A673 (cell line): ENCODE data around the gene CPNE8. TPM values are rescaled to one million over a fixed set of nuclear protein-coding genes. Genes with fewer than 3 reads are reported as not detected.

Source experiments
- BruUV-seq: library from RNA; stranded (reverse); fragments of 400-500 nt; replicated peaks from 2 replicates; lab custom pipeline; 2021; lab: Mats Ljungman, UMichigan
- CTCF ChIA-PET: fragments of 300-600 bp; sonication (Branson Sonifier 250); formaldehyde crosslinking; loops from one replicate; lab custom pipeline; 2022; ENCODE audit warnings: antibody characterized with exemption; lab: Charles Lee
- POLR2A ChIA-PET: fragments of 300-600 bp; sonication (Branson Sonifier 250); formaldehyde crosslinking; loops from one replicate; lab custom pipeline; 2022; ENCODE audit warnings: antibody characterized with exemption; ENCODE audit not compliant: low non-redundant PET; lab: Charles Lee
- DNase-seq: peaks from one replicate; pipeline ENCODE4 v3.0.0-alpha.2; 2015; ENCODE audit warnings: low spot score
- H3K27ac ChIP-seq: fragments of 200-600 bp; sonication (generic); 2 replicates; pipeline ENCODE4 v1.5.1; 2016; ENCODE audit warnings: mixed run types, low read depth, mild to moderate bottlenecking, mixed read lengths, antibody characterized with exemption, low read length; ENCODE audit not compliant: poor library complexity, severe bottlenecking
- H3K27me3 ChIP-seq: fragments of 200-600 bp; sonication (generic); replicated peaks from 2 replicates; pipeline ENCODE4 v1.6.1; 2017; ENCODE audit warnings: mixed run types, low read depth, mild to moderate bottlenecking, mixed read lengths, antibody characterized with exemption, low read length; ENCODE audit not compliant: insufficient read depth, poor library complexity
- H3K36me3 ChIP-seq: fragments of 200-600 bp; sonication (generic); 2 replicates; pipeline ENCODE4 v1.6.1; 2016; ENCODE audit warnings: mixed run types, mild to moderate bottlenecking, mixed read lengths, antibody characterized with exemption, low read length; ENCODE audit not compliant: insufficient read depth, poor library complexity, severe bottlenecking
- H3K4me1 ChIP-seq: fragments of 200-600 bp; sonication (generic); 2 replicates; pipeline ENCODE4 v1.6.1; 2017; ENCODE audit warnings: mixed run types, mild to moderate bottlenecking, mixed read lengths, antibody characterized with exemption, low read length; ENCODE audit not compliant: insufficient read depth, poor library complexity, severe bottlenecking
- H3K4me3 ChIP-seq: fragments of 200-600 bp; sonication (generic); 2 replicates; pipeline ENCODE4 v1.5.1; 2016; ENCODE audit warnings: low read depth, mixed run types, mild to moderate bottlenecking, mixed read lengths, low read length; ENCODE audit not compliant: poor library complexity, severe bottlenecking
- H3K9me3 ChIP-seq: fragments of 200-600 bp; sonication (generic); 2 replicates; pipeline ENCODE4 v1.6.1; 2016; ENCODE audit warnings: mixed run types, low read depth, mild to moderate bottlenecking, mixed read lengths, antibody characterized with exemption, low read length; ENCODE audit not compliant: poor library complexity, severe bottlenecking
- CTCF ChIP-seq: fragments of 300-800, 200-600 bp; sonication (generic); conservative IDR thresholded peaks from 2 replicates; pipeline ENCODE4 v1.5.1; 2017; ENCODE audit warnings: low read depth, mild to moderate bottlenecking, antibody characterized with exemption, low read length, moderate library complexity, mixed read lengths
- EZH2 ChIP-seq: fragments of 200-600 bp; sonication (generic); IDR thresholded peaks from 2 replicates; pipeline ENCODE4 v1.6.1; 2017; ENCODE audit warnings: borderline replicate concordance, low read depth, mild to moderate bottlenecking, mixed read lengths, antibody characterized with exemption, low read length; ENCODE audit not compliant: poor library complexity, severe bottlenecking
- intact Hi-C: fragments of 100-400 bp; cut with micrococcal nuclease; formaldehyde crosslinking; loops from one replicate; pipeline ENCODE4 v1.10.0; 2022; ENCODE audit not compliant: unreplicated experiment
- total RNA-seq: library from RNA; stranded (reverse); gene quantifications from 2 replicates; pipeline ENCODE4 v1.2.3, GENCODE V29; 2021

Gene CPNE8
- total RNA-seq, 1 experiment from 2014 or later = 1.3 TPM

GRCh38 chr12:38921025-38921677 is 15.8 kb upstream of the CPNE8 start:
- TF ChIP-seq CTCF (peak; percentile 69), EZH2 (no peak)
- no TSS peak for BruUV-seq
- CTCF ChIA-PET = interaction anchor here (0.6 to 1.5 kb wide), 11 partner anchors 10 to 352 kb away, joined by 3 to 15 read pairs (median 5); no protein-coding TSS in a partner anchor

GRCh38 chr12:38919191-38919590 is 13.8 kb upstream of the CPNE8 start:
- ChIA-PET CTCF (no interaction called here), POLR2A (no interaction called here)
- no peak for DNase-seq
- Histone ChIP-seq H3K36me3 (no peaks in the 10 kb centered on the region), H3K27ac (no peak overlapping the region), H3K9me3 (no peaks in the 10 kb centered on the region), H3K4me3 (no peak overlapping the region), H3K4me1 (no peaks in the 10 kb centered on the region), H3K27me3 (no peaks in the 10 kb centered on the region)
- intact Hi-C loops = no loop called here
- TF ChIP-seq EZH2 (no peak), CTCF (no peak)
- no TSS peak for BruUV-seq

More at GRCh38 chr12:38921025-38921677, 15.8 kb upstream of the CPNE8 start:
- POLR2A ChIA-PET = no interaction called here
- Histone ChIP-seq H3K9me3 (no peaks in the 10 kb centered on the region), H3K36me3 (no peaks in the 10 kb centered on the region), H3K4me3 (no peak overlapping the region), H3K4me1 (no peaks in the 10 kb centered on the region), H3K27me3 (no peaks in the 10 kb centered on the region), H3K27ac (no peak overlapping the region)
- peak; percentile 77 for DNase-seq
- intact Hi-C loops = loop anchor here (1.0 to 2.0 kb wide), 2 partner anchors 182 to 352 kb away; no protein-coding TSS in a partner anchor

GRCh38 chr12:38915429-38916182 is 10.2 kb upstream of the CPNE8 start:
- no peak overlapping the region for H3K27ac ChIP-seq
- ChIA-PET POLR2A (no interaction called here), CTCF (no interaction called here)
- no peak for DNase-seq
- no peaks in the 10 kb centered on the region for H3K9me3 ChIP-seq
- no TSS peak for BruUV-seq
- H3K27me3 ChIP-seq = no peaks in the 10 kb centered on the region
- no peak for TF ChIP-seq CTCF
- TF ChIP-seq EZH2 = no peak
- H3K4me1 ChIP-seq = no peaks in the 10 kb centered on the region
- H3K36me3 ChIP-seq = no peaks in the 10 kb centered on the region
- intact Hi-C loops = no loop called here
- no peak overlapping the region for H3K4me3 ChIP-seq
